GM21825 (cell line): ENCODE results near the gene OVAAL.

Experiments used
- ATAC-seq: cut with Tn5 transposase; IDR thresholded peaks from one replicate; pipeline ENCODE4 v1.9.1; 2021; ENCODE audit warnings: mild to moderate bottlenecking, moderate library complexity; ENCODE audit not compliant: unreplicated experiment

OVAAL gene

DNA sequence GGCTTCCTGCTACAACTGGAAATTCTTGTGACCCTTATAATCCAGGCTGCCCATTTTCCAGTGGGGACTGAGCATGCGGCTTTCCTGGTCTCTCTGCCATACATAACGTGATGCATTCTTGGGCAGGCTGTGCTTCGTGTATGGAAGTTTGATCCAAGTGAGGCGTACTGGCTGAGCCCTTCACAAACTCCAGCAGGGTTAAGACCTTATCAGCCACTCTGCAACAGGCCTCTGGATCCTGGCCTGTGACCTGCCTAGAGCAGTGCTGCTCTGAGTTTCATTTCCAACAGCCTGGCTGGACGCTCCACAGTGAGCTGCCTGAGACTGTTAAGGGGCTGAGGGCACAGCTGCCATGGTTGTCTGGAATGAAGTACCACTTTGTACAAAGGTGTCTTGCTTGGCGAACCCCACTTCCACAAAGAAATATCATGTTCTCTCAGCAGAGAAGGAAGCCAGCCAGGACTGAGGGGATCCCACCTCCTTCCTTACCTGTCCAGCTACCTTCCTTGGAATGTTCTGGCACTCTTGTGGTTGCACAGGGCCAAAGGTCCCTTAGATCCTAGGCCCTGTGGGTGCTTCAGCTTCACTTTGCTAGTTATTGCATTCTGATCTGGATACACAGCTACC, 44.6 kb downstream of the OVAAL start:
- ATAC-seq = no peak

DNA sequence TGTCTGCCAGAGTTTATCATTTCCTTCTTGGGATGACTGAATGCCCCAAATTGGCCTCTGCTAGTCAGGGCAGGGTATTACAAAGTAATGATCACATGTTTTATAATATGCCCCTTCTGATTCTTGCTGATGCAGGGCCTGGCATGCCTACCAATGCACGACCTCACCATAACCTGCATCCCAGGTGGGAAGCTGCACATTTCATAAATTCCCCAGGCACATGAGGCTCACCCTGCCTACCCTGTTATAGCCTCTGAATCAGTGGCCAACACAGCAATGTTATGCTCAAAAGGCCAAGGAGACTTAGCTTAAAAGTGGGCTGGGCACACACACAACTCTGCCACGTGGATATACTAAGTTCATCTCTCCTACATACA, 45.1 kb downstream of the OVAAL start:
- no peak for ATAC-seq

DNA sequence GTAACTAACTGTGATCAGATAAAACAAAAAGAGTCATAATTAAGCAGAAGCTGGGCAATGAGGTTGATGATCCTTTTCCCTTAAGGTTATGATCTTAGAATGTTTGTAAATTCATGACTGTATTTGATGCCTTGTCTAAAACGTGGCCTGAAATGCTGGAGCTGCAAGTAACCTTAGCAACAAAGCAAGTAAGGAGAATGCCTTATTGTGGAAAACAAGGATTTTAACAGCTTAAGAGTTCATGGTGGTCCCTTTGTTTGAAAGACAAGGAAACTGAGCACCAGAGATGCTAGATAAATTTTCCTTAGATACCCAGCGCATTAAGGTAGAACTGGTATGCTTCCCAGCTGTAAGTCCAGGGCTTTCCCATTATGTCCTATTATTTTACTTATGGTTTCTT, 47.4 kb downstream of the OVAAL start:
- no peak for ATAC-seq

DNA sequence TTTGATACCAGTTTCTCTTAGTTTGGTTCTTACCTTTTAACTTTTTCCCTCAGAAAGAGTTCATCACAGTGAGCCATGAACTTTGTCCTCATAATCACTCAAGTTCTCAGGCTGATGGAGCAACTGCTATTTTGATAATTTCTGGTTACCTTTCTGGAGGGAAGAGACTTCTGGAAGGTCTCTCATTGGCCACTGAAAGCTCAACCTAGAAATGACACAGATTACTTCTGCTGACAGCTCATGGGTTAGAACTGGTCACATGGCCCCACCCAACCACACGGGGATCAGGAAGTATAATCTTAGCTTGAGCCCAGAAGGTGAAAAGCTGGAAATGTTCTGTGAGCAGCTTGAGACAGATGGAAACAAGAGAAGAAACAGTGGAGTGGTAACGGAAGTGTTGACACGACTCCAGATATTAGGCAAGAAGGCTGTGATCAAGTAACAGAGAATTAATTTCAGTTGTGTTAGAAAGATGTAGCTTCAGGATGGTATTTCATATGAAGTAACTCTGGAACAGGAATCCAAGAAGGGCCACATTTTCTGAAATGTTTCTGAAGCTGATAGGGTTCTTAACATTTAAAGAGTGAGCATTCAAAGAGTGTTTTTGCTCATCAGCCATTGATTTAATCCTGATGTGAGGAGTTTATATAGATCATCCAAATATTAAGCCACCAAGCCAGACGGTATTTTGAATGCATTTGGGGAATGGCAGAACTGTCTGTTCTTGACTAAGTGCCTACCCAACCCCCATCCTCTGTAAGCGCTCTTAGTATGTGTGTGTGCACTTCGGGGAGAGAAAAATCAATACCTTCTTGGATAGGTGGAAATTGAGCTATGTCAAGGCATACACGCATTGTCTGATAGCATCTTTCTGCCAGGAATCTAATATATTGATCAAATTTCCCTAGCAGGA, 51.1 kb downstream of the OVAAL start:
- no peak for ATAC-seq

DNA sequence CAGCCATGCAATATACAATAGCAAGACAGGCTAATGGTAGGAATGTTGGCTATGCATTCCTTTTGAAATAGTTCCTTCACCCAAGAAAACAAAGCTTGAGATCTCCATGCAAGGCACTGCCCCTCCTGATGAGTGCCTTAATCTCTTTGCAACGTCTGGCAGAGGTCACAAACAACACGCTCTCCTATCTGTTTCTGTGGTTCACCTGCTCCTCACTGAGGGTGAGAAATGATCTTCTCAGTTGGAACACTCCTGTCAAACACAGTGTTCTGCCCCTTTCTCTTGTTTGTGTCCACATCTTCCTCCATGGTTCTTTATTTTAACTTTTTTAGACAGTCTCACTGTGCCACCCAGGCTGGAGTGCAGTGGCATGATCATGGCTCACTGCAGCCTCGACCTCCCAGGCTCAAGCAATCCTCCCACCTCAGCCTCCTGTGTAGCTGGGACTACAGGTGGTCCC, 51.8 kb downstream of the OVAAL start:
- no peak for ATAC-seq

DNA sequence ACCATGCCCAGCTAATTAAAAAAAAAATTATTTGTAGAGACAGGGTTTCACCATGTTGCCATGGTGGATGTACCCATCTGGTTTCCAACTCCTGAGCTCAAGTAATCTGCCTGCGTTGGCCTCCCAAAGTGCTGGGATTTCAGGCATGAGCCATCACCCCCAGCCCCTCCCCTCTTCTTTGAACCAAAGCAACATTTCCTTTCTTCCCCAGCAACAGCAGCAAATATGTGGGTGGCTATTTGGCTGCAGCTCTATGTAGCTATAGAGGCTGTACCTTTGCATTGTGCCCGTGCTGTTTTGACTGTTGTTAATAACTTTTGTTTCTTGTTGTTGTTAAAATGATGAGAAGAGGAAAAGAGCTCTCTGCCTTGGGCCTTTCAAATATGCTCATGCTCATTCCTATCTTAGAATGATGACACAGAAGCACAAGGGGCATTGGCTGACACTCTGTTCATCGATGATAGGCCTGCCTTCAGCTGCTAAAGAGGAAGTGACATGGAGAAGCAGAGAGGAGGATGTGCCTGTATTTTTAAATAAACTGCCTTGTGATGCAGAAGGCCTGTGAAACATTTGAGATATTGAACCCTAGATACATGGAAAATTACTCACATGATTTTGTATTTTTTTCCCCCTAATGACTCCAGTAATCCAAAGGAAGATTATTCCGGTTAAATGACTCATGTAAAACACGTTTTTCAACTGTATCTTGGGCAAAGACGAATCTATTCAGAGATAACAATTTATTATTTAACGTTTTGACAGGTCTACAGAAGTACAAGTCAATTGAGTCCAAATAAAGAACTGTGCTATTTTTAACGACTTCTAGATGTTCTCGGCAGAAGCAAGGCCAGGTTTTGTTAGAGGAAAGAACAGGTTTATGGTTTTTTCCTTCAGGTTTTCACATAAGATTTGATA, 52.5 kb downstream of the OVAAL start:
- no peak for ATAC-seq

DNA sequence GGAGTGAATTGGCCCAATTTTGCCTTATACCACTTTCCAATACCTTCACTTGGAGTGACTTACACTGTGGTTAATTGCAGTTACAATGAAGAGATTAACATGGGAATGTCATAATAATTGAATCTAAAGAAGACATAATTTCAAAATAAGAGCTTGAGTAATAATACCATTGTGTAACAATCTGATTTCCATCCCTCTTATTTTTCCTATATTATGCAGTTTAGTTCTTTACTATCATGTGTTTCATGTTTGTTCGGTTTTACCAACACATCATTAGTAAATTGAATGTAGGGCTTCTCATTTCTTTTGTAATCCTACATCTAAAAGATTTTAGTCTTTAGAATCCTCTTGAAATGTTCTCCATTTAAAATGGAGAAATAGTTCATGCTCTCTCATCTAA, 53.9 kb downstream of the OVAAL start:
- no peak for ATAC-seq

DNA sequence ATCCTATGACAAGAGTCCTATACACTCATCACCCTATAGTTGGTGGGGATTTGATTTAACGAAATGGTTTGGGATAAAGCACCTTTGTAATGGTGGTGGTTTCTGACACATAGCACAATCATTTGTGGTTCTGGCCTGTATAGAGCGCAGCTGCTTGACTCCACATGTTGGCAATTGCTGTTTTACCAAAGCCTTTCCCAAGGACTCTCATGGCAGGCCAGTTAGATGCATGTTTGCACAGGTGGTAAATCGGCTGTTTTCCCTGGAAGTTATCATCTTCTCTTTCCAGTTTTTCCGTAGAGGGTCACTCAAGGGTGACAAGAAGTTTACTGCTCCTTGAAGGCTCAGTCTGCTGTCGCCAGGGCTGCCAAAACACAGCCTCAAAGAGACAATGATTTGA, 56.0 kb downstream of the OVAAL start:
- ATAC-seq = no peak

DNA sequence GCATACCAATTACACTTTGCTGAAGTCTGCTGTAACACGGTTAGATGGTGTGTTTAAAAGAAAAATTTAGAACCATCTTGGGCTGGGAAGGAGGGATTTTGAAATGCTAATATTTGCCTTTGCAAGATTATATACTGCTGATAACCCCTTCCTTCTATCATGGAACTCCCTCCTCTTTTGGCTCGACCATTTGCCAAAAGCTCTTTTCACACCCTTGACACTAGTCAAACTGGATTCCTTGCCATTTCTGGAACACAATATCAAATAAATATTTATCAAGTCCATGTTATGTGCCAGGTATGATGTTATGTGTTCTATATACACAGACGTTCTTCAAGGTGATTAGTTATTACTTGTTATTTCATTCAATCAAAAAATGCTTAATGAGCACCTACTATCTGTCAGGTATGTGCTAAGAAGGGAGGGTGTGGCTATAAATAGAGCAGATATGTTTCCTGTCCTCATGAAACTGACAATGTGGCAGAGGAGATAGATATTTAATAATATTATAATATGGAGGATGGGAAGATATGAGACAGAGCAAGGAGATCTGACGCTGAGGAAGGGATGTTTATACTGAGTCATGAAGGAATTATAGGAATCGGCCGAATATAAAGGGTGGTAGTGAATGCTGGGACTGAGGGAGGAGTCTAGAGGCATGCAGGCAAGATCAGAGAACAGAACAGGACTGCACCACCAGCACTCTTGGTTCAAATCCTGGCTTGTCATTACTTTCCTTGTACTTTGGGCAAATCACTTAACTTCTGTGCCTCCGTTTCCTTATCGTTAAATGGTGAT, 56.9 kb downstream of the OVAAL start:
- no peak for ATAC-seq
